Measurements from ENCODE around the gene PSMB8. TPM values are rescaled to one million over a fixed set of nuclear protein-coding genes. Genes with fewer than 3 reads are reported as not detected.

The PSMB8 gene
- total and polyA plus RNA-seq, 2 of the 8 experiments (the other 6 are each of a cell fraction or from before 2014, with no cell fraction given) = 18.4 to 43.0 TPM

DNA sequence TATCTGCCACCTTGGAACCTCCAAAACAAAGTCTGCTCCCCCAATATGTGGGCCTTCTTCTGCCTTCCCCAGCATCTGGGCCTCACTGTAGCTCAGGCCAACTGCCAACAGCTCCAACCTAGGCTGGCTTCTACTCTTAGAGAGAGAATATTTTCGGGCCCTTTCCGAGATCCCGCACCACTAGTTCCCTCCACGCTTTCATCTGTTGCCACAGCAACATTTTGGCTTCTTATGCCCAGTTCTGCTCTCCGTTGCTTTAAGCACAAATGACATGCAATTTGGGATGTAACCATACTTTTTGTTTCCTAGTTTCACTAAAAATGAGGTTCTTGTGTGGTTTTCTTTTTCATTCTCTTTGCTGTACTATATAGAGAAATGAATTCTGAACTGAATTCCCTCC is 43.8 kb upstream of the PSMB8 start (continued):
- no peak for TF ChIP-seq CHD7 (IDR thresholded peaks at IDR 0.05; ENCODE audit: insufficient replicate concordance, low read length)
